Effector memory CD4-positive, alpha-beta T cell (primary cell): ENCODE data around the gene PER2.
"Not testable (repeated sequence)": the region's sequence is repeated elsewhere in the genome, so short reads cannot be mapped to it uniquely, and the experiment has no call there.

Experiments used
- DNase-seq, 3 donors: peaks; one replicate each; pipeline ENCODE4 v3.0.0-alpha.2; 2020
- H3K27ac ChIP-seq: 2 replicates; pipeline ENCODE4 v1.7.0; 2013; ENCODE audit warnings: mild to moderate bottlenecking, low read length, moderate library complexity; ENCODE audit not compliant: insufficient read depth, poor library complexity, severe bottlenecking
- H3K27me3 ChIP-seq: replicated peaks from 2 replicates; pipeline ENCODE4 v1.7.0; 2013; ENCODE audit warnings: mild to moderate bottlenecking, low read length; ENCODE audit not compliant: insufficient read depth, control insufficient read depth, poor library complexity, severe bottlenecking
- H3K36me3 ChIP-seq: 2 replicates; pipeline ENCODE4 v1.7.0; 2013; ENCODE audit warnings: mild to moderate bottlenecking, low read length, moderate library complexity; ENCODE audit not compliant: control insufficient read depth, insufficient read depth
- H3K4me1 ChIP-seq: 2 replicates; pipeline ENCODE4 v1.7.0; 2013; ENCODE audit warnings: low read length, mild to moderate bottlenecking; ENCODE audit not compliant: control insufficient read depth, insufficient read depth, poor library complexity, severe bottlenecking
- H3K4me3 ChIP-seq: 2 replicates; pipeline ENCODE4 v1.7.0; 2013; ENCODE audit warnings: low read length, low read depth, mild to moderate bottlenecking; ENCODE audit not compliant: insufficient read depth, poor library complexity, severe bottlenecking
- H3K9me3 ChIP-seq: 2 replicates; pipeline ENCODE4 v1.7.0; 2013; ENCODE audit warnings: mild to moderate bottlenecking, low read length, moderate library complexity; ENCODE audit not compliant: control insufficient read depth

Gene PER2

DNA sequence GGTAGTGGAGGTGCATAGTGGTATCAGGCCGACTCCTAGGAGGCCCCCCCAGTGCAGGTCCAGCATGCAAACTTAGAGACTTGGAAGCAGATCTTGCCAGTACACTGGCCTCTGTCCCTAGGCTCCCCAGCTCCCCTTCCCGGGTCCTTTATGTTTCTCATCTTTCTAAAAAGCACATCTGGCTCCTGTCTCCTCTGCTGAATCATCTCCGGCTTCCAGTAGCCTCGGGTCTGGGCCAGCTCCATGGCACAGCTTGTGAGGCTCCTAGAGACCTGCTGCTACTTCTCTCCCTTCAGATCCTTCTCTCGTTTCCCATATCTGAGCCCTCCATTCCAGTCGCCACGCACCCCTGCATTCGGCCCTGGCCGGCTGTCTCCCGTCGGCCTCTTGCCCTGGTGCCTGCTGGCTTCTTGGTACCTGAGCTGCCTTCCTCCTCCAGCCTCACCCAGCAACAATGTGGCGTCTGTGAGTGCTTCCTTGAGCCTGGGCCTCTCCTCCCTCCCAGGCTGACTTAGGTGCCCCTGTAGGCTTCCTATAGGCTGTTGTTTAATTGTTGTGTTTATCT lies 38.5 kb upstream of the PER2 start:
- H3K27ac ChIP-seq, result no peak overlapping the region
- no peaks in the 10 kb centered on the region for H3K27me3 ChIP-seq
- no peaks in the 10 kb centered on the region for H3K4me1 ChIP-seq
- no peaks in the 10 kb centered on the region for H3K9me3 ChIP-seq
- DNase-seq, result no peak
- no peak overlapping the region for H3K4me3 ChIP-seq
- H3K36me3 ChIP-seq, result peaks cover 16% of the 10 kb centered on the region

GRCh38 chr2:238325694-238326093 lies 37.3 kb upstream of the PER2 start:
- H3K27ac ChIP-seq, result no peak overlapping the region
- no peak for DNase-seq
- H3K9me3 ChIP-seq, result no peaks in the 10 kb centered on the region
- no peak overlapping the region for H3K4me3 ChIP-seq
- H3K36me3 ChIP-seq, result peaks cover 16% of the 10 kb centered on the region
- H3K27me3 ChIP-seq, result no peaks in the 10 kb centered on the region
- peaks cover 5% of the 10 kb centered on the region for H3K4me1 ChIP-seq

GRCh38 chr2:238324248-238324647 lies 35.8 kb upstream of the PER2 start:
- not testable (repeated sequence) for DNase-seq, H3K27ac ChIP-seq, H3K9me3 ChIP-seq, H3K4me3 ChIP-seq, H3K27me3 ChIP-seq
- peaks cover 13% of the 10 kb centered on the region for H3K36me3 ChIP-seq
- peaks cover 13% of the 10 kb centered on the region for H3K4me1 ChIP-seq

- H3K9me3 ChIP-seq, result no peaks in the 10 kb centered on the region
- no peaks in the 10 kb centered on the region for H3K27me3 ChIP-seq
- H3K4me1 ChIP-seq, result peaks cover 13% of the 10 kb centered on the region
- no peak overlapping the region for H3K4me3 ChIP-seq
- no peak for DNase-seq
- H3K36me3 ChIP-seq, result peaks cover under 1% of the 10 kb centered on the region
- no peak overlapping the region for H3K27ac ChIP-seq
Measured at GRCh38 chr2:238322001-238322411, 33.6 kb upstream of the PER2 start.

- H3K36me3 ChIP-seq, result no peaks in the 10 kb centered on the region
- H3K27ac ChIP-seq, result no peak overlapping the region
- DNase-seq, result no peak
- no peaks in the 10 kb centered on the region for H3K27me3 ChIP-seq
- H3K4me1 ChIP-seq, result peaks cover 13% of the 10 kb centered on the region
- H3K9me3 ChIP-seq, result no peaks in the 10 kb centered on the region
- peak overlapping the region; percentile 54 for H3K4me3 ChIP-seq
Measured at GRCh38 chr2:238321467-238321866, 33.1 kb upstream of the PER2 start.

DNA sequence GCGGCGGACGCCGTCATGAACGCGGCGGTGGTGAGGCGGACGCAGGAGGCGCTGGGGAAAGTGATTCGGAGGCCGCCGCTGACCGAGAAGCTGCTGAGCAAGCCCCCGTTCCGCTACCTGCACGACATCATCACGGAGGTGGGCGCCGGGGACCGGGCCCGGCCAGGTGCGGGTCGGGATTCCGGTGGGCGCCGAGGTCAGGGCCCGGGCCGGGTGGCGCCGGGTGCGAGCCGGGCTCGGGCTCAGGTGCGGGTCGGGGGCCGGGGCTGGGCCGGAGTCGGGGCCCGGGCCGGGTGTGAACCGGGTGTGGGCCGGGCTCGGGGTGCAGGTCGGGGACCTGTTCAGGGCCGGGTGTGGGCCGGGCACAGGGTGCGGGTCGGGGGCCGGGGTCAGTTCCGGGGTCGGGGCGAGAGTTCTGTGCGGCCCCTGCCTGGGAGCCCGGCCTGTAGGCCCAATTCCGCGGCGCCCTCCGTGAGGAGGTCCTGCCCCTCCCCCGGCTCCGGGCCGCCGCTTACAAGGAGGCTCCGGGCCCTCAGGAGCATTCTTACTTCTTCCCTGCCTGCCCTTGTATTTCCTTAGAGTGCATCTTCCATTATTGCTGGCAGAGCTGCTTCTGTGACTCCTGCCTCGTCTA lies 32.4 kb upstream of the PER2 start:
- DNase-seq, result no peak
- H3K4me3 ChIP-seq, result peak overlapping the region; percentile 54
- H3K27me3 ChIP-seq, result no peaks in the 10 kb centered on the region
- no peaks in the 10 kb centered on the region for H3K9me3 ChIP-seq
- no peaks in the 10 kb centered on the region for H3K36me3 ChIP-seq
- no peak overlapping the region for H3K27ac ChIP-seq
- peaks cover 13% of the 10 kb centered on the region for H3K4me1 ChIP-seq

DNA sequence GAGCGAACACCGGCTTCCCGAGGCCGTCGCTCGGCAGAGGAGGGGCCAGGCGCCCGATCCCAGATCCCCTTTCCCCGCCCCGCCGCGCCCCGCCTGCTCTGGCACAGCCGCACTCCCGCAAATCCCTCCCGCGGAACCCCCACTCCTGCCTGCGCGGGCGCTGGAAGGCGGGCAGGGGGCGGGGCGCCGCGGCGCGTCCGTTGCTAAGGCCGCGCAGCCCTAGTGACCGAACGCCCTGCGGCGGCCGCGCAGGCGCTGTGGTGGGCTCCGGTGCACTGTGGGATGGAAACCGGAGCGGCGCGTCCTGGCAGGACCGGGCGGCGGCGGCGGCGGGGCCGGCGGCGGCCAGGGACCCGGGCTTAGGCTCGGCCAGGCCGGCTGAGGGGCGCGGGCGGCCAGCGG lies 31.8 kb upstream of the PER2 start, which contains the start of gene TRAF3IP1:
Gene TRAF3IP1, plus strand, starts transcription at position 273 of the 402 bp plus-strand sequence. CDS start 145 bp downstream, outside the sequence.
- peak; percentile 76 to 86 (median 77) for DNase-seq
- no peak within 1 kb of the TSS for H3K27ac ChIP-seq
- no peaks in the 10 kb centered on the region for H3K36me3 ChIP-seq
- no peaks in the 10 kb centered on the region for H3K27me3 ChIP-seq
- no peaks in the 10 kb centered on the region for H3K9me3 ChIP-seq
- peak within 1 kb of the TSS; percentile 65 for H3K4me3 ChIP-seq
- H3K4me1 ChIP-seq, result peaks cover 13% of the 10 kb centered on the region

- no peaks in the 10 kb centered on the region for H3K9me3 ChIP-seq
- DNase-seq, result no peak
- H3K27me3 ChIP-seq, result no peaks in the 10 kb centered on the region
- peaks cover 7% of the 10 kb centered on the region for H3K4me1 ChIP-seq
- H3K4me3 ChIP-seq, result no peak overlapping the region
- H3K36me3 ChIP-seq, result no peaks in the 10 kb centered on the region
- no peak overlapping the region for H3K27ac ChIP-seq
Measured at GRCh38 chr2:238315031-238315595, 26.7 kb upstream of the PER2 start.

GRCh38 chr2:238314576-238314975 lies 26.2 kb upstream of the PER2 start:
- H3K27ac ChIP-seq, result no peak overlapping the region
- H3K4me3 ChIP-seq, result no peak overlapping the region
- no peaks in the 10 kb centered on the region for H3K27me3 ChIP-seq
- H3K9me3 ChIP-seq, result no peaks in the 10 kb centered on the region
- no peak for DNase-seq
- no peaks in the 10 kb centered on the region for H3K36me3 ChIP-seq
- H3K4me1 ChIP-seq, result peaks cover 2% of the 10 kb centered on the region

GRCh38 chr2:238313991-238314350 lies 25.6 kb upstream of the PER2 start:
- no peak for DNase-seq

More at GRCh38 chr2:238313991-238314350, 25.6 kb upstream of the PER2 start:
- H3K4me3 ChIP-seq, result no peak overlapping the region
- no peaks in the 10 kb centered on the region for H3K36me3 ChIP-seq
- H3K27me3 ChIP-seq, result no peaks in the 10 kb centered on the region
- H3K4me1 ChIP-seq, result no peaks in the 10 kb centered on the region
- no peak overlapping the region for H3K27ac ChIP-seq
- H3K9me3 ChIP-seq, result no peaks in the 10 kb centered on the region
